ENCODE data around the gene CNOT9. TPM values are rescaled to one million over a fixed set of nuclear protein-coding genes. Genes with fewer than 3 reads are reported as not detected.

The CNOT9 gene
- total and polyA plus RNA-seq, 4 donors: 10.5 to 24.4 (median 14.8) TPM

DNA sequence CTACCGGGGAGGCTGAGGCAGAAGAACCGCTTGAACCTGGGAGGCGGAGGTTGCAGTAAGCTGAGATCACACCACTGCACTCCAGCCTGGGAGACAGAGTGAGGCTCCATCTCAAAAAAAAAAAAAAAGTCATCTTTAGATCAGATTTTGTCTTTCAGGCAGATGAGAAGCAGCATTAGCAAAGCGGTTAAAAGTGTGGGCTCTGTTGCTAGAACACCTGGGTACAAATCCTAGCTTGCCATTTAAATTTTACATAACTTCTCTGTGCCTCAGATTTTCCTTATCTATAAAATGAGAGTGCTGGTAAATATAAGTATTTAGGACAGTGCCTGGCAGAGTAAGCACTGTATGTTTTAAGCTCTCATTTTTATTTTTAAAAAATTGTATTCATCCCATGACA lies 8.2 kb downstream of the CNOT9 start:
- Histone ChIP-seq H3K9ac (ENCODE audit: low read depth in 1 of 2, low read length in 2 of 2) (no peak overlapping the region), H3K27ac (ENCODE audit: low read depth in 1 of 2, low read length in 2 of 2) (no peak overlapping the region), H3K36me3 (ENCODE audit: control insufficient read depth in 4 of 4, insufficient read depth in 3 of 4, low read depth in 1 of 4, low read length in 3 of 4) (peaks cover 3 to 22% (median 7%) of the 10 kb centered on the region in 4 donors), H3K9me3 (ENCODE audit: control insufficient read depth in 4 of 4, low read length in 3 of 4) (no peaks in the 10 kb centered on the region), H3K27me3 (ENCODE audit: control insufficient read depth in 4 of 4, insufficient read depth in 4 of 4, low read length in 3 of 4) (no peaks in the 10 kb centered on the region), H3K4me3 (ENCODE audit: low read depth in 1 of 3, low read length in 3 of 3) (no peak overlapping the region), H3K4me1 (ENCODE audit: control insufficient read depth in 4 of 4, insufficient read depth in 4 of 4, low read length in 3 of 4) (peaks cover 0 to 2% (median 0%) of the 10 kb centered on the region in 4 donors)
- TF ChIP-seq, protein P1, sequence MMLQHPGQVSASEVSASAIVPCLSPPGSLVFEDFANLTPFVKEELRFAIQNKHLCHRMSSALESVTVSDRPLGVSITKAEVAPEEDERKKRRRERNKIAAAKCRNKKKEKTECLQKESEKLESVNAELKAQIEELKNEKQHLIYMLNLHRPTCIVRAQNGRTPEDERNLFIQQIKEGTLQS (IDR thresholded peaks at IDR 0.05): no peak
- TF ChIP-seq, protein P2, sequence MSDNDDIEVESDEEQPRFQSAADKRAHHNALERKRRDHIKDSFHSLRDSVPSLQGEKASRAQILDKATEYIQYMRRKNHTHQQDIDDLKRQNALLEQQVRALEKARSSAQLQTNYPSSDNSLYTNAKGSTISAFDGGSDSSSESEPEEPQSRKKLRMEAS (IDR thresholded peaks at IDR 0.05): no peak
- TF ChIP-seq HNF4G (IDR thresholded peaks at IDR 0.05) (no peak), JUND (IDR thresholded peaks at IDR 0.05) (no peak)
- DNase-seq (ENCODE audit: low spot score): no peak
- WGBS: 96% methylated on average over 4 of the region's 4 CpGs

DNA sequence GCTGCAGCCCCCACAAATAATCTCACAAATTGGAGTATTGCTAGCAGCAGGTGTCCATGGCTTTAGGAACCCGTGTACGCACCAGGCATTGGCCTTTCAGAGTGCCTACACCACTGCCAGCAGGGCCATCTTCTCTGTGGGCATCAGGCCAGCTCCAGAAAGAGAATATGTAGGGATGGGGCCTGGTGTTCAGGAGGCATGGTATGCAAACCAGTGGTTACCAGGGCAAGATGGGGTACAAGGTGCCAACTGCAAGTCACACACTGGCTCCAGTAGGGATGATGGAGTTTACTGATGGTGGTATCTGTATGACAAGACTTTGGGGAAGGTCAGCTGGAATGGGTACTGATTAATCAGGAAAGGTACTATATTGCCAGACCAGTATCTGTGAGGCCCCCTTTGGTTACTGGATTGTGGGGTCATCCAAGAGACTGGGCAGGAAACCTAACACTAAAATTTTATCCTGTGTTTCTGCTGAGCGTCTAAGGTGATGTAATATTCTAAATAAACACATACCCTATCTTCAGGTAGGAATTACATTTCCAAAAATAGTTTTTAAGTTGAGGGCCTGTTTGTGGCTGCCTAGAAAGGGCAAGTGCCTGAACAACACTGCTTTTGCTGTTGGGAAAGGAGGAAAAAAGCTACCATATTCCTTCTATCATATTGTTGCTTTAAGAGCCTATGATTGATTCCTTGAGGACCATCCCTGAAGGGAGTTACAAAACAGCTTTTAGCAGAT lies 9.0 kb downstream of the CNOT9 start:
- peaks cover 0 to 2% (median 0%) of the 10 kb centered on the region in 4 donors for H3K4me1 ChIP-seq (ENCODE audit: control insufficient read depth in 4 of 4, insufficient read depth in 4 of 4, low read length in 3 of 4)
- H3K27ac ChIP-seq (ENCODE audit: low read depth in 1 of 2, low read length in 2 of 2): no peak overlapping the region
- no peak overlapping the region for H3K4me3 ChIP-seq (ENCODE audit: low read depth in 1 of 3, low read length in 3 of 3)

DNA sequence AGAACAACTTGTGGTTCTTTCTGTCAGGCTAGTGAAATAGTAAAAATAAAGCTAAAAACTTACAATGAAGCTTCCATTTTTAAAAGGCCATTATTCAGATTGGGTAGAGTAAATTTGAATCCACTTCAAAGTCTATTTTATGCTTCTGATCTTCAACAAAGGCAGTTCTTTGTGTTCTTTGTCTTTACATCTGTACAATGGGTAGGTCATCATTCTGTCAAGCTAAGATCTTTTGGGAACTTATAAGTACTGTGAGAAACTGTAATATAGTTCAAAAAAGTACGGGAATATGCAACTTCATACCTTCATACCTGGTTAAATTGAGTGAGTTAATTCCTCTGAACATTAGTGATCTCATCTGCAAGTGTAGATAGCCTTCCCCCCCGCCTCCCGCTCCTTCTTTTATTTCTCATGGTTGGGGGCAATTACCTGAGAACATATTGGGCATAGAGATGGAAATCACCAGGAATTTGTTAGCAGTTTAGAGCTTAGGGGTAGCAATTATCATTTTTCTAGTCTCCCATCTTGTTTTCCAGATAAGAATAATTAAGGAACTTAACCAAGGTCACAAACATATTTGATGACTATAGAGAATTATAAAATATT lies 9.7 kb downstream of the CNOT9 start:
- 96% methylated on average over 3 of the region's 3 CpGs for WGBS
- H3K9ac ChIP-seq (ENCODE audit: low read depth in 1 of 2, low read length in 2 of 2): no peak overlapping the region
- no peak for DNase-seq (ENCODE audit: low spot score)
- peaks cover 4 to 31% (median 15%) of the 10 kb centered on the region in 4 donors for H3K36me3 ChIP-seq (ENCODE audit: control insufficient read depth in 4 of 4, insufficient read depth in 3 of 4, low read depth in 1 of 4, low read length in 3 of 4)
- no peak overlapping the region for H3K4me3 ChIP-seq (ENCODE audit: low read depth in 1 of 3, low read length in 3 of 3)
- no peaks in the 10 kb centered on the region for H3K27me3 ChIP-seq (ENCODE audit: control insufficient read depth in 4 of 4, insufficient read depth in 4 of 4, low read length in 3 of 4)
- no peaks in the 10 kb centered on the region for H3K9me3 ChIP-seq (ENCODE audit: control insufficient read depth in 4 of 4, low read length in 3 of 4)
- TF ChIP-seq HNF4G (IDR thresholded peaks at IDR 0.05): no peak
- TF ChIP-seq, protein P3, sequence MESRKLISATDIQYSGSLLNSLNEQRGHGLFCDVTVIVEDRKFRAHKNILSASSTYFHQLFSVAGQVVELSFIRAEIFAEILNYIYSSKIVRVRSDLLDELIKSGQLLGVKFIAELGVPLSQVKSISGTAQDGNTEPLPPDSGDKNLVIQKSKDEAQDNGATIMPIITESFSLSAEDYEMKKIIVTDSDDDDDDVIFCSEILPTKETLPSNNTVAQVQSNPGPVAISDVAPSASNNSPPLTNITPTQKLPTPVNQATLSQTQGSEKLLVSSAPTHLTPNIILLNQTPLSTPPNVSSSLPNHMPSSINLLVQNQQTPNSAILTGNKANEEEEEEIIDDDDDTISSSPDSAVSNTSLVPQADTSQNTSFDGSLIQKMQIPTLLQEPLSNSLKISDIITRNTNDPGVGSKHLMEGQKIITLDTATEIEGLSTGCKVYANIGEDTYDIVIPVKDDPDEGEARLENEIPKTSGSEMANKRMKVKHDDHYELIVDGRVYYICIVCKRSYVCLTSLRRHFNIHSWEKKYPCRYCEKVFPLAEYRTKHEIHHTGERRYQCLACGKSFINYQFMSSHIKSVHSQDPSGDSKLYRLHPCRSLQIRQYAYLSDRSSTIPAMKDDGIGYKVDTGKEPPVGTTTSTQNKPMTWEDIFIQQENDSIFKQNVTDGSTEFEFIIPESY (IDR thresholded peaks at IDR 0.05): no peak
- TF ChIP-seq TAF1 (conservative IDR thresholded peaks at IDR 0.05): no peak
- no peak for TF ChIP-seq SP1 (IDR thresholded peaks at IDR 0.05)
- no peak for TF ChIP-seq FOXA1 (IDR thresholded peaks at IDR 0.05)
- TF ChIP-seq HNF4A (conservative IDR thresholded peaks at IDR 0.05): no peak
- TF ChIP-seq JUND (IDR thresholded peaks at IDR 0.05): no peak
- TF ChIP-seq, protein P1 (IDR thresholded peaks at IDR 0.05): no peak
- TF ChIP-seq RAD21 (IDR thresholded peaks at IDR 0.05): no peak
- no peak for TF ChIP-seq RXRA (IDR thresholded peaks at IDR 0.05)
- TF ChIP-seq FOXA2 (IDR thresholded peaks at IDR 0.05): no peak
- TF ChIP-seq GABPA (IDR thresholded peaks at IDR 0.05 in 1 of 2, conservative IDR thresholded peaks at IDR 0.05 in 1 of 2): no peak
- TF ChIP-seq, protein P4, sequence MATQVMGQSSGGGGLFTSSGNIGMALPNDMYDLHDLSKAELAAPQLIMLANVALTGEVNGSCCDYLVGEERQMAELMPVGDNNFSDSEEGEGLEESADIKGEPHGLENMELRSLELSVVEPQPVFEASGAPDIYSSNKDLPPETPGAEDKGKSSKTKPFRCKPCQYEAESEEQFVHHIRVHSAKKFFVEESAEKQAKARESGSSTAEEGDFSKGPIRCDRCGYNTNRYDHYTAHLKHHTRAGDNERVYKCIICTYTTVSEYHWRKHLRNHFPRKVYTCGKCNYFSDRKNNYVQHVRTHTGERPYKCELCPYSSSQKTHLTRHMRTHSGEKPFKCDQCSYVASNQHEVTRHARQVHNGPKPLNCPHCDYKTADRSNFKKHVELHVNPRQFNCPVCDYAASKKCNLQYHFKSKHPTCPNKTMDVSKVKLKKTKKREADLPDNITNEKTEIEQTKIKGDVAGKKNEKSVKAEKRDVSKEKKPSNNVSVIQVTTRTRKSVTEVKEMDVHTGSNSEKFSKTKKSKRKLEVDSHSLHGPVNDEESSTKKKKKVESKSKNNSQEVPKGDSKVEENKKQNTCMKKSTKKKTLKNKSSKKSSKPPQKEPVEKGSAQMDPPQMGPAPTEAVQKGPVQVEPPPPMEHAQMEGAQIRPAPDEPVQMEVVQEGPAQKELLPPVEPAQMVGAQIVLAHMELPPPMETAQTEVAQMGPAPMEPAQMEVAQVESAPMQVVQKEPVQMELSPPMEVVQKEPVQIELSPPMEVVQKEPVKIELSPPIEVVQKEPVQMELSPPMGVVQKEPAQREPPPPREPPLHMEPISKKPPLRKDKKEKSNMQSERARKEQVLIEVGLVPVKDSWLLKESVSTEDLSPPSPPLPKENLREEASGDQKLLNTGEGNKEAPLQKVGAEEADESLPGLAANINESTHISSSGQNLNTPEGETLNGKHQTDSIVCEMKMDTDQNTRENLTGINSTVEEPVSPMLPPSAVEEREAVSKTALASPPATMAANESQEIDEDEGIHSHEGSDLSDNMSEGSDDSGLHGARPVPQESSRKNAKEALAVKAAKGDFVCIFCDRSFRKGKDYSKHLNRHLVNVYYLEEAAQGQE (IDR thresholded peaks at IDR 0.05): no peak
- TF ChIP-seq EGR1 (IDR thresholded peaks at IDR 0.05; ENCODE audit: low read depth in 2 of 2): no peak
- no peak for TF ChIP-seq NR2F2 (IDR thresholded peaks at IDR 0.05)
- peaks cover 0 to 2% (median 0%) of the 10 kb centered on the region in 4 donors for H3K4me1 ChIP-seq (ENCODE audit: control insufficient read depth in 4 of 4, insufficient read depth in 4 of 4, low read length in 3 of 4)
- H3K27ac ChIP-seq (ENCODE audit: low read depth in 1 of 2, low read length in 2 of 2): no peak overlapping the region

More for the DNA sequence above, 9.0 kb downstream of the CNOT9 start:
- Histone ChIP-seq H3K27me3 (ENCODE audit: control insufficient read depth in 4 of 4, insufficient read depth in 4 of 4, low read length in 3 of 4) (no peaks in the 10 kb centered on the region), H3K36me3 (ENCODE audit: control insufficient read depth in 4 of 4, insufficient read depth in 3 of 4, low read depth in 1 of 4, low read length in 3 of 4) (peaks cover 4 to 24% (median 11%) of the 10 kb centered on the region in 4 donors), H3K9ac (ENCODE audit: low read depth in 1 of 2, low read length in 2 of 2) (no peak overlapping the region), H3K9me3 (ENCODE audit: control insufficient read depth in 4 of 4, low read length in 3 of 4) (no peaks in the 10 kb centered on the region)
- no peak for DNase-seq (ENCODE audit: low spot score)
- 87% methylated on average over 3 of the region's 3 CpGs for WGBS
- TF ChIP-seq RXRA (IDR thresholded peaks at IDR 0.05): no peak
- no peak for TF ChIP-seq JUND (IDR thresholded peaks at IDR 0.05)
- TF ChIP-seq EGR1 (IDR thresholded peaks at IDR 0.05; ENCODE audit: low read depth in 2 of 2): no peak
- no peak for TF ChIP-seq HNF4A (conservative IDR thresholded peaks at IDR 0.05)
